Caki2 (cell line): Measurements from ENCODE around the gene HAND1. TPM values are rescaled to one million over a fixed set of nuclear protein-coding genes. Genes with fewer than 3 reads are reported as not detected.

Experiments used
- DNase-seq: peaks from one replicate; pipeline ENCODE4 v3.0.0-alpha.2; 2015; ENCODE audit warnings: low read depth
- in situ Hi-C: cut with HindIII; loops from 2 replicates; pipeline ENCODE4 v1.10.0; 2016; ENCODE audit warnings: low sequenced_read_pairs, low pct_unique_long_range_greater_than_20kb, mixed read lengths
- total RNA-seq: library from RNA; depleted of rRNA; stranded (reverse); fragments of >200 nt; shearing (Covaris generic); gene quantifications from 2 replicates; pipeline ENCODE4 v1.2.3, GENCODE V29; 2014; ENCODE audit warnings: low replicate concordance

The HAND1 gene
- total RNA-seq, 1 experiment from 2014 or later = not detected

DNA sequence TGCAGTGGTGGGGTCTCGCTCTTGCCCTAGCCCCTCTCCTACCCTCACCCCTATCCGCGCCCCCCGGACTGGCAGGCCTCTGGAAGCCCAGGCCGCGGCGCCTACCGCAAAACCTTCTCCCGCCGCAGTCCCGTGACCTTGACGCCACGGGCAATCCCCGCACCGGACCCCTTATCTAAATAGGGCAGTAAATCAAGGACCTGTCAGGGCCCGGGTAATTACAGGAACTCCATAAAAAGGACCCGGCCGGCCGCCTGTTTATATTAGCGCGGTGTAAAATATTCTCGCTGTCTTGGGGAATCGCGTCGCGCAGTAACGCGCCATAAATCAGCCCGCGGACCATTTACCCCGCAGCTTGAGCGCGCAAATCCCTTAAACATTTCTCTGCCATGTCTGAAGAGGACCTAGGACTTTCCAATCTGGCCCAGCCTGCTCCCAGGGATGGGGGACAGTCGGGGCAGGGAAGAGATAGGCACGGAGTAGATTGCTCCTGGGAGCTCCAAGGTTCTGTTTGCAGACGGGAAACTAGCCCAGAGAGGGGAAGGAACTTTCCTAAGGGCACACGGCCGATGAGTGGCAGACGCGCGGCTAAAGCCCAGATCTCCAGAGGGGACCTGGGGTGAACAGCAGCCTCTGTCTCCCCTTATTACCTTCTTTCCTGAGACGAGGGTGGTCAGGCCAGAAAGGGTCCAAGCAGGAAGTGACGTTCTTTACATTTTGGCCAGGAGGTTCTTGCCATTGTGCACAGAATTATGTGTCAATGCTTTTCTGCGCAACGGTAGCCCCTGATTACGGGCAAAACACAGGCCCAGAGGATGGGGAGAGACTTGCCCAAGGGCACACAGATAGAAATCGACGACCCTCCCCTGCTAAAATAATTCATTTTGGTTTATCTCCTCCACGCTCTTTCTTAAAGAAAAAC is 4.8 kb upstream of the HAND1 start:
- DNase-seq = no peak
- in situ Hi-C loops = no loop called here

DNA sequence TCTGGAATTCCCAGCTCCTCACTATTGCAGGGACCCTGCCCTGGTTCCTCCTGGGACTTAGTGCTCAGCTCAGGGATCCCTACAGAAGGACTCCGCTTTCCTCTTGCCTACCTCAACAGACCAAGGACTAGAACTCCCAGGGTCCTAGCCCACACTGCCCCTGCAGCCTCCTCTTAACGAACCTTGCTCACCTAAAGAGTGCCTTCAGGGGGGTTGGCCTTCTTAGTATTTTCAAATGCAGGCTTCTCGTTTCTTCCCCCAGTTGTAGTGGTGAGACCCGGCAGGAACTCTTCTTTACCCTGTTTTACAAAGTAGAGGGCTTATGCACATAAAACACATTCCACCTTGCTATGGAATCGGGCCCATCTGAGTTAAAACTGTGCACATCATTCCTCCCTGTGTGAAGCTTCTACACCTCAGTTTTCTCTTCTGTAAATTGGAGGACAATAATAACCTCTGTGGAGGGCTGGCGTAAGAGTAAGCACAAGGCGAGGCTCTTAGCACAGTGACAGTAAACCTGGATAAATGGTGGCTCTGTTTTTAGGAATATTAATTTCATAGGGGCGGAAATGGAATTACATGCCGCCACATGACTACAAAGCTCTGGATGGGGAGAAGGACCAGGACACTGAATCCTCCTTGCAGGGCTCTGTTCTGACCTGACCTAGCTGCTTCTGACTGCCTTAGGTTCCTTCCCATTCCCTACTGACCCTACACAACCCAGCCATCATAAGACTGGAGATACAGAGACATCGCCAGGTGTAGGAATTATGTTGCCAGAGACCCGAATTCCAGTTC is 3.8 kb upstream of the HAND1 start:
- in situ Hi-C loops = no loop called here
- no peak for DNase-seq

DNA sequence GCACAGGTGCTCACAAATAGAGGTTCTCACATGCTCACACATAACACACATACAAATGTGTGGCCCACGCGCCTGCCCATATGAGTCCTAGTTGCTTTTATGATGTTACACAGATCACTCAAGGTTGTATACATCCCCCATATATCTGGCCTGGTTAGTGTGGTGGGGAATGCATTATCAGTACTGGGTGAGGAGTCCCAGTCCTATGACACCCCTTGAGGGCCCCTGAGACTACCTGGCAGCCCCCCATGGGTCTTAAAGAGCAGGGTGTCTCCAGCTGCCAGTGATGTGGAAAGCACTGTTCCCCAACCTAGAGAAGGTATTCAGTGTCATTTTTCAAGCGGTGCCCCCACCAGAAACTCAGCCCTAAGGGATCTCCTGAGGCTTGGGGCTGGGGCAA is 2.8 kb upstream of the HAND1 start:
- in situ Hi-C loops = no loop called here
- no peak for DNase-seq

DNA sequence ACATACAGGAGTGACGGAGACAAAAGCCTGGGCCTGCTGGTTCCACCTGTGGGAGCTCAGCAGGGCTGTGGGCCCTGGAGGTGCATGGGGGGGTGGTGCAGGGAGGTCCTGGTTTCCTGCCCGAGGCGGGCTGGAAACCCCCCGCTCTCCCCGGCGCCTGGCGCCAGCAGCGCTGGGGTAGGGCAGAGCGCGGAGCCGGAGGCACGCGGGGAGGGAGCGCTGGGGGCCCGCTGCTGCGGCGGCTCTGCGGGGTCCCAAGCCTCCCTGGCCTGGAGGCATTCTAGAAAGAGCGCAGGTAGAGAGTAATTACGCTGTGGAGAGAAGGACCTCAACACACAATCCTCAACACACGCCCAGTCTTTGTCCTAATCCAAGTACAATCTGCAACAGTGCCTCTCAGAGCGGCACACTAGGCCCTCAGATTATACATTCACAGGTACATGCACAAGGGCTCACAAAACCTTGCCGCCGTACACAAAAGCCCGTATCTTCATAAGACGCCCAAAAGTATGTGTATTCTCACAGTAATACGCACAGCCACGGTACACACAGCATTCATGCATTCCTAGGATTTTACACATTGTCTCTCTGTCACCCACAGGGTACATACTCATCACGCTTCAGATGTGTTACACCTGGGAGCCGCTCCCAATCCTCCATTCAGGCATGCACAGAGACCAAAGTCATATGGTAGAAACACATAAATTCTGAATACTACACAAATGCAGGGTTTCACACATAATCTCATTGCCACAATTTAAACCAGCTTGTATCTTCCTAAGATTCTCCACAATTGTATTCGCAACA is 2.1 kb upstream of the HAND1 start:
- DNase-seq = no peak
- in situ Hi-C loops = no loop called here

DNA sequence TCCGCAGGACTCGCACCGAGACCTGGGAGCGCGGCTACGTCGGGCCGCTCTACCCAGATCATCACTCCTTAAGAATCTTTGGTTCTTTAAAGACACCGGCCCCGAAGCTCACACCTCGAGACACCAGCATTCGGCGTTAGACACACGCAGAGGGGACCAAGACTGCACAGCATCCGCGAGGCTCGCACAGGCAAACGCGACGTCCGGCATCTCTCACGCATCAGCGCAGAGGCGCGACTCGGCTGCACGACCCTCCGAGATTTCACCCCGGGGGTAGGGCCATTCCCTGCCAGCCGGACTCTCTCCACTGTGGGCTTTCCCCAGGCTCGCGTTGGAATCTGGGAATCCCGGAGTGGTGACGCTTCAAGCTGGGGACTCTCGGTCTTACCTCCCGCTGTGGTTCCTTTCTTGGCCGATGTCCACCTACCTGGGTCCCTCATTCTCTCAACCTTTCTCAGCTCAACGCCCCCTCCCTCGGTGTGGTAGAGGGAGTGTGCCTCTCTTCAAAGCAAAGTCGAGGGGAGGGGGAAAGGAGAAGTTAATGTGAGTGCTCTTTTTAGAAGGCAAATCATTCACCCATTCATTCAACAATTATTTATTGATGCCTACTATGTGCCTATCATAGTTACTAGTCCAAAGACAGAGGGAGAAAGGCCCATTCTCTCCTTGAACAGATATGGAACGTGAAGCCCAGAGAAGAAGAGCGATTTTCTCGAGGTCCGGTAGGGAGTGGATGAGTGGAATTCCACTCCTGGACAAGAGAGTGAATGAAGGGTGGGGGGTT is 1.3 kb upstream of the HAND1 start:
- no peak for DNase-seq
- in situ Hi-C loops = no loop called here

DNA sequence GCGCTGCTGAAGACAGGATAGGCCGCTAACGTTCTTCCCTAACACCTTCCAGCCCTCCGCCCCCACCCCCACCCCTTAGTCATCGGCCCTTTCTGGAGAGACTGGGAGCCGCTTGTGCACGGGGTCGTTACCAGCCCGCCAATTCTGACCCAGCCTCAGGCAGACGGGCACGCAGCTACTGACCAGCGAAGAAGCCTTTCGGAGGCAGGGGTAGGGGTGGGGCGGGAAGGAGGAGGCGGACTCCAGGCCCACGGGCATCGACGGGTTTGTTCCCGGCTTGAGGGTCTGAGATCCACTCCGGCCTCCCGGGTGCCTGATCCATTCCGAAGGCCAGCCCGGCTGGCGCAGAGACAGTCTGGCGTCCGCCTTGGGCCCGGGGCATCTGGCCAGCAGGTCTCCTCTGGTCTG is 729 bp upstream of the HAND1 start:
- in situ Hi-C loops = no loop called here
- no peak for DNase-seq

DNA sequence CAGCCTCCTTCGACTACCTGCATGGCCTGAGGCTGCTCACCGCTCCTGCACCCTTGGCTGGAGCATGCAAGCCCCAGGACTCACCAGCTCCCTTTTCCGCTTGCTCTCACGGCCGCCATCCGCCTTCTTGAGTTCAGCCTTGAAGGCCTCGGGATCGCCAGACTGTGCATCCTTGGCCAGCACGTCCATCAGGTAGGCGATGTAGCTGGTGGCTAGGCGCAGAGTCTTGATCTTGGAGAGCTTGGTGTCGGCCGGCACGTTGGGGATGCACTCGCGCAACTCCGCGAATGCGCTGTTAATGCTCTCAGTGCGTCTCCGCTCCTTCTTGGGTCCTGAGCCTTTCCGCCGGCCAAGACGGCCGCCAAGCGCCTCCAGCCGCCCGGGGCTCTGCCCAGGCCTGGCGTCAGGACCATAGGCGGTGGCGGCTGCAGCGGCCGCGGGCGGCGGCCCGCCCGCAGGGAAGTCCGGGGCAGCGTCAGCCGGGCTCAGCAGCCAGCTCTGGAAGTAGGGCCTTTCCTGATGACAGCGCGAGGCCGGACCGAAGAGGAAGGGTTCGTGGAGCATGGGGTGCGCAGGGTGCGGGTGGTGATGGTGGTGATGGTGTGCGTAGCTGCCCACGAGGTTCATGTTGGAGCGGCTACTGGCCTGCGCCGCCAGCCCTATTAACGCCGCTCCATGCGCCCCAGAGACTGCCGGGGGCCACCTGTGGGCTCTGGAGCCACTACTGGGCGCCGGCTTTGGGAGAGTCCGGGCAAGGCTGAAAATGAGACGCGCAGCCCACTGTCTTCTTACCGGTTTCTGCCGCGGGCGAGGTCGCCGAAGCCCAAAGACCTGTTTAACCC is 424 bp downstream of the HAND1 start:
- in situ Hi-C loops = no loop called here
- no peak for DNase-seq

DNA sequence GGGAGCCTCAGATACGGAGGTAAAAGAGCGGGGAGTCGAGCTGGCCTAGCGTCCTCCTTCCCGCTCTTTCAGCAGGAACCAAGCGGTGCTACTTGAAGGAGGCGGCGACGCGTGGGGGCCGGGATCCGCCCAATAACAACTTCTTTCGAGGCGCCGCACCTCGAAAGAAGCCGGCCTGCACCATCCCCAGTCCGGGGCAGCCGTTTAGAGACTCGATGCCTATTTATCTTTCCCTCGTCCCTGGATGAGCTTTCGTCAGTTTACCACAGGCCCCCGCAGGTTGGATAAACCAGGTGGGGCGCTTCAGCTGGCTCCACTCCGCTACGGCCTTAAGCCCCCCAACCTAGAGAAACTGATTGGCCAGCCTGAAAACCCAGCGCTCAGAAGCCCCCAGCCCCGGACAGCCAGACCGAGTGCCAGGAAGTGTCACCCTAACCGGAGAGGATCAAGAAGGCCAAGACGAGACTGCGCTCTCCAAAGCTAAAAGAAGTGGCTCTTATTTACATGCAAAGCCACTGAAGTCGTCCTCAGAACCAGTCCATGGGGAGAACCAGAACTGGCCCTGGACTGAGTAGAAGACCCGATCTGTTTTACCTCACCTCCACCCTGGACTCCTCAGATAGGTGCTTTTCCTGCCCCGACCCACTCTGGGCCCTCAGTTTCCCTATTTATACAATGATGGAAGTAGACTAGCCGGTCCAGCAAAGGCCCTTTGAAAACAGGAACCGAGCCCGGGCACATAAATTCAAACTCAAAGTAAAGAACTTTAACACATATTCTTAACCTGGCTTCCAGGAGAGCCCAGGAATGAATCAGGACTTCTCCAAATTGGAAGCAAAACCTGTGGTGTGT is 1.4 kb downstream of the HAND1 start:
- in situ Hi-C loops = no loop called here
- no peak for DNase-seq

DNA sequence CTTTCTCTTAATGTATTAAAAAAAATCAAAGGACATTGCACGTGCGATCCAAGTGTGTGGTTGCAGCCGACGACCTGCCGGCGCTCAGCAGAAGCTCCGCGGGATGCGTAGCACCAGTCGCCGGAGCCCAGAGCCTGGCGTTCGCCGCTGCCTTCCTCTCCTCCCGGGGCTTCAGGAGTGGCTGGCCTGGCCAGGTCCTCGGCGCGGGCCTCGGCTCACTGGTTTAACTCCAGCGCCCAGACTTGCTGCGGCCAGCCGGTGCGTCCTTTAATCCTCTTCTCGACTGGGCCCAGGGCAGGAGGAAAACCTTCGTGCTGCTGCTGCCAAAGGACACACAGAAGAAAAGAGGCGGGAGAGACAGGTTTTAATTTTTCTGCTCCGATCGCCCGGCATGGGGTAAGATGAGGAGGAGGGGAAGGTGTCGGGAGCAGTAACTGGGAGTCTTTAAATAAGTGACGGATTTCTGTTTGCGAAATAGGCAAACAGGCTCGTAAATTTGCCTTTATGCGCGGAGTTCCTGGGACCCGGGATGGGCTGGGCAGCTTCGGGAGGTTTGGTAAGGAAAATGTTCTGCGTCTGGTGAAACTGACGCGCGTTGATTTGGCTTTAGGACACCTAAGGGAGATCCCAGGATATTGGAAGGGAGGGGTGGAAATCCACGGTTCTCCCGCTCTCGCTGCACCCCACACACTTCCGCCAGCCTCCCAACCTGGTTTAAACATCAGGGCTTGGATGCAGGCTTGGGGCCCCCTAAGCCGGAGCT is 2.3 kb downstream of the HAND1 start:
- DNase-seq = no peak
- in situ Hi-C loops = no loop called here

DNA sequence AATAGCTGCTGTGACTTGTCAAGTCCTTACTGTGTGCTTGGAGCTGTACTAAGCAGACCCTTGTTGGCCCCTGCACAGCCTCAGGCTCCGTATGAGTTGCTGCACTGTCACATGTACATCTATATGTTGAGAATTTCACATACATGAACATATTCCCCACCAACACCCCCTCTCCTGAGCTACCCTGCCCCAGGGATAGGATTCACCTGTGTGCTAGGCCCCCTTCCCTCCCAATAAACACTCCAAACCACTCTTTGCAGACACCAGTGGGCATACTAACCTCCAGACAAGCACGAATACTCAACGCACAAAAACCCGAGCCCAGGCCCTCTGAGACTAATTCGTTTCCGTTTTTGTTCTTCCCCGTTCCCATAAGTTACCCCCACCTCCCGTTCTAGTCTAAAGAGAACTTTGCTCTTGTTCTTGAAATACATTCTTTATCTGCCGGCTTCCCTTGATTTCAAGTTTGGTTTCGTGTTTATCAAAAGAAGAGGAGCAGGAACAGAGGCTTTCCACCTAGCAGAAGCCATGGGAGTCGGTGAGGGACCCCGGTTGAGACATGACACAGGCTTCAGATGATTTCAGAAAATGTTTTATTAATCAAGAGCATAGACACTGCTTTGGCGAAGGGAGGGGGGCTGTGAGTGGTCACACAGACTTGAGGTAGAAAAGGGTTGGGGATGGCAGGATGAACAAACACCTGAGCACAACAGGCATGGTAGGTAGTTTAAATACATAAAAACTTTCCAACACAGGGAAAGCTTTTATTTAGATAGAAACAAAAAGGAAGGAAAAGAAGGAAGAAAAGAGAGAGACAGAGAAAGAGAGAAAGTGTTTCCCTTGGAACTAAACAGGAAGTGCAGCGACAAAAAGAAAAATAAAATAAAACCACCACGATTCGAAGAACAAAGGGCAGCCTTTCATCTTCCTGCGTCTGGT is 3.4 kb downstream of the HAND1 start:
- in situ Hi-C loops = no loop called here
- no peak for DNase-seq

DNA sequence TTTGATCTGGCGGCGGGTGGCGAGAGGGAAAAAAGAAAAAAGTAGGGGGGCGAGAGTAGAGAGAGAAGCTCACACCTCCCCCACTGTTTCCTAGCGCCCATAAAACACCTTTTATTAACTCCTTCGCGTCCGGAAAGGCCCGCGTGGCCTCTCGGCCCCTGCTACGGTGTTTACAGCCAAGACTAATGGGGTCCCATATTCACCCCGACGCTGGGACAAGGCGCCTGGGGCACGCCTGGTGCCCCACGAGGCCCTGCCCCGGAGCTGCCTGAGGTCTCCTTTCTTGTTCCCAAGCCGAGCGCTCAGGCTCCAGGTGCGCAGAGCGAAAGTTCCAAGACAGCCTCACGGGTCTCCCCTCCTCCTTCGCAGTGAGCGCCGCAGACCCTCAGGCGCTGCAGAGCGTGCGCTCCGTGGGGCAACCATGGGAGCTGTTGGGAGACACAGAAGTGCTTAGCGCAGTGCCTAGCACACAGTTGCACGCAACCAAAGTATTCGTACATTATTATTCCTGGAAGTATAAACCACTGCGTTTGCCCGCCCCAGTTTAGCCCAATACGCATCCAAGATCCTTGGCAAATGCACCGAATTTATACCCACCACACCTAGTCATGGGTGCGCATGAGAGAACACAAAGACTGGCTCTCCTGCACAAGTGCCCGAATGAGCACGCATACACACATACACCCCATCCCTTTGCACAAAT is 4.3 kb downstream of the HAND1 start:
- in situ Hi-C loops = no loop called here
- no peak for DNase-seq

DNA sequence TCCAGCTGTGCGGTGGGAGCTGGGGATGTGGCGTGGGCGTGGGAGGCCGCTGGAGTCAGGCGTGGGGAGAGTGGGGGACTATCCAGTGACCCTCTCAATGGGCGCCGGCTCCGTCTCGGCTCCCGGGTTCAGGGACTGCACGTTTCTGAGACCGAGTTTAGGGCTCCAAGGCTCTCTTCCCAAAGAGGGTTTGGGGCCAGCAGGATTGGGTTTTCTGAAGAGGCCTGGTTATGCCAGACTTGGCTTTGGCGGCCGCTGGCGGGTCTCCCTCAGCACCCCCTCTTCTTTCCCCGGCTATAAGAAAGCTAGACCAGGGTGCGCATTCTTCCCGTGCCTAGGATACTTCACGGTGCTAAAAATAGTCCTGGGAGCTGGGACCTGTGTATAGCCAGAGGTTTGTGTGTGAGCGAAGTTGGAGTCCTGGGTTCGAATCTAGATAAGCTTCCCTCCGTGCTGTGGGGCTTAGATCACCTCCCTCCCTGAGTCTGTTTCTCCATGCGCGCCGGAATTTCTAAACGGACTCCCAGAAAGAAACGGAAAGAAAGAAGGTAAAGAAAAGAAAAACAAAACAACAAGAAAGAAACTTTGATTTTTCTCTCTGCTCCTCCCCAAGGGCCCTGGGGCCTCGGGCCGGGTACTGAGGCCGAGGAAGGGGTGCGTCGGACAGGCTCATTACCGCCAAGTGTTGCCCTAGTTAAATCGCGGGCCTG is 5.0 kb downstream of the HAND1 start:
- no peak for DNase-seq
- in situ Hi-C loops = no loop called here

DNA sequence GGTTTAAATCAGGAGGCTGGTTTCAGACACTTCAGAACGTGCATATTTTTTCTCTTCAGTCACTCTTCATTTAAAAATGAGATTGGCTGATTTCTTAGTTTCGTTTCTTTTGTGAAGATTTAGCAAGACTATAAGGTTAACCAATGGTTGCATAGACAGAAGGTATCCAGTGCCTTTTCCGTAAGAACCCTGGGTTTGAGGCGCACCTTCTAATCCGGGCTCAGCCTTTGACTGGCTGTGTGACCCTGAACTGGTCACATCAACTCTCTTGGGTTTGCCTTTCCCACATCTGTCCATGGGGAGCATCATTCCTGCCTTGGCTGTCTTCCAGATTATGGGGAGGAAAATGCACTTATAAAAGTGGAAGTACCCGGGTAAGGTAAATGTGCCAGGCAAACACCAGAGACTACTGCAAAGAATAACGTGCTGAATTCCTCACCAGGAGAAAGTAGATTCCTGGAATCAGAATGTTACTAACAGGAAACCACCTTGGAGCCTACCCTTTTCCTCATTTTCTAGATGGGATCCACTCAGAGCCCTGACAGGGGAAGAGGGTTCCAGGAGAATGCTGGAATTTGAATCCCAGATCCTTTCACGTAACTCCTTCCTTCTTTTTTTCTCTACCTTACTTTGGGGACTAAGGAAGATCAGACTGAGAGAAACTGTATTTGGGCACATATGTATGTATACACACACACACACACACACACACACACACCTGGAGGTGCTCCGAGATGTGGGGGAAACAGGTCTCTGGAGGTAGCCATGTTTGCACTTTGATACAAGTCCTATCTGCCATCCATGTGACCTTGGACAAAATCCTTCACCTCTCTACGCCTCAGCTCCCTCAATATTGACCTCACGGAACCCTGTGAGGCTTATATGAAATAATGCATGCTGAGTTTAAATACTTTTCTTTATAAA is 6.8 kb downstream of the HAND1 start:
- no peak for DNase-seq
- in situ Hi-C loops = no loop called here
